ENCODE measurements around the gene MRPL53.

The MRPL53 gene

GRCh38 chr2:74507145-74507925 lies 34.9 kb upstream of the MRPL53 start, which contains the start of gene PCGF1 (continued):
- TF ChIP-seq FEZF1 (tag by site-specific recombination; IDR thresholded peaks at IDR 0.05), result no peak
- no peak for TF ChIP-seq ZNF404 (tag by site-specific recombination; IDR thresholded peaks at IDR 0.05)
- TF ChIP-seq ZNF239 (tag by site-specific recombination; IDR thresholded peaks at IDR 0.05), result no peak
- no peak for TF ChIP-seq ZNF560 (tag by site-specific recombination; IDR thresholded peaks at IDR 0.05; ENCODE audit: borderline replicate concordance)
- no peak for TF ChIP-seq KLF1 (tag by site-specific recombination; IDR thresholded peaks at IDR 0.05)
- no peak for TF ChIP-seq ZNF221 (tag by site-specific recombination; IDR thresholded peaks at IDR 0.05; ENCODE audit: borderline replicate concordance)
- no peak for TF ChIP-seq ZNF558 (tag by site-specific recombination; IDR thresholded peaks at IDR 0.05)
- peak; percentile 84 for TF ChIP-seq ZNF2 (tag by site-specific recombination; IDR thresholded peaks at IDR 0.05)
- peak; percentile 98 for TF ChIP-seq GLIS2 (tag by site-specific recombination; IDR thresholded peaks at IDR 0.05)
- TF ChIP-seq, protein P1, sequence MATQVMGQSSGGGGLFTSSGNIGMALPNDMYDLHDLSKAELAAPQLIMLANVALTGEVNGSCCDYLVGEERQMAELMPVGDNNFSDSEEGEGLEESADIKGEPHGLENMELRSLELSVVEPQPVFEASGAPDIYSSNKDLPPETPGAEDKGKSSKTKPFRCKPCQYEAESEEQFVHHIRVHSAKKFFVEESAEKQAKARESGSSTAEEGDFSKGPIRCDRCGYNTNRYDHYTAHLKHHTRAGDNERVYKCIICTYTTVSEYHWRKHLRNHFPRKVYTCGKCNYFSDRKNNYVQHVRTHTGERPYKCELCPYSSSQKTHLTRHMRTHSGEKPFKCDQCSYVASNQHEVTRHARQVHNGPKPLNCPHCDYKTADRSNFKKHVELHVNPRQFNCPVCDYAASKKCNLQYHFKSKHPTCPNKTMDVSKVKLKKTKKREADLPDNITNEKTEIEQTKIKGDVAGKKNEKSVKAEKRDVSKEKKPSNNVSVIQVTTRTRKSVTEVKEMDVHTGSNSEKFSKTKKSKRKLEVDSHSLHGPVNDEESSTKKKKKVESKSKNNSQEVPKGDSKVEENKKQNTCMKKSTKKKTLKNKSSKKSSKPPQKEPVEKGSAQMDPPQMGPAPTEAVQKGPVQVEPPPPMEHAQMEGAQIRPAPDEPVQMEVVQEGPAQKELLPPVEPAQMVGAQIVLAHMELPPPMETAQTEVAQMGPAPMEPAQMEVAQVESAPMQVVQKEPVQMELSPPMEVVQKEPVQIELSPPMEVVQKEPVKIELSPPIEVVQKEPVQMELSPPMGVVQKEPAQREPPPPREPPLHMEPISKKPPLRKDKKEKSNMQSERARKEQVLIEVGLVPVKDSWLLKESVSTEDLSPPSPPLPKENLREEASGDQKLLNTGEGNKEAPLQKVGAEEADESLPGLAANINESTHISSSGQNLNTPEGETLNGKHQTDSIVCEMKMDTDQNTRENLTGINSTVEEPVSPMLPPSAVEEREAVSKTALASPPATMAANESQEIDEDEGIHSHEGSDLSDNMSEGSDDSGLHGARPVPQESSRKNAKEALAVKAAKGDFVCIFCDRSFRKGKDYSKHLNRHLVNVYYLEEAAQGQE (tag by site-specific recombination; IDR thresholded peaks at IDR 0.05), result peak; percentile 45
- no peak for TF ChIP-seq ZNF48 (tag by site-specific recombination; IDR thresholded peaks at IDR 0.05)
- TF ChIP-seq SETDB1 (IDR thresholded peaks at IDR 0.05; ENCODE audit: insufficient read length, low read length), result no peak
- TF ChIP-seq, protein P2, sequence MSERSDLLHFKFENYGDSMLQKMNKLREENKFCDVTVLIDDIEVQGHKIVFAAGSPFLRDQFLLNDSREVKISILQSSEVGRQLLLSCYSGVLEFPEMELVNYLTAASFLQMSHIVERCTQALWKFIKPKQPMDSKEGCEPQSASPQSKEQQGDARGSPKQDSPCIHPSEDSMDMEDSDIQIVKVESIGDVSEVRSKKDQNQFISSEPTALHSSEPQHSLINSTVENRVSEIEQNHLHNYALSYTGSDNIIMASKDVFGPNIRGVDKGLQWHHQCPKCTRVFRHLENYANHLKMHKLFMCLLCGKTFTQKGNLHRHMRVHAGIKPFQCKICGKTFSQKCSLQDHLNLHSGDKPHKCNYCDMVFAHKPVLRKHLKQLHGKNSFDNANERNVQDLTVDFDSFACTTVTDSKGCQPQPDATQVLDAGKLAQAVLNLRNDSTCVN (tag by site-specific recombination; optimal IDR thresholded peaks at IDR 0.05), result peak; percentile 67
- TF ChIP-seq ZNF670 (tag by site-specific recombination; IDR thresholded peaks at IDR 0.05; ENCODE audit: low read depth), result no peak
- TF ChIP-seq ZNF548 (tag by site-specific recombination; IDR thresholded peaks at IDR 0.05), result no peak
- TF ChIP-seq, protein P3, sequence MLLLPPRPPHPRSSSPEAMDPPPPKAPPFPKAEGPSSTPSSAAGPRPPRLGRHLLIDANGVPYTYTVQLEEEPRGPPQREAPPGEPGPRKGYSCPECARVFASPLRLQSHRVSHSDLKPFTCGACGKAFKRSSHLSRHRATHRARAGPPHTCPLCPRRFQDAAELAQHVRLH (tag by site-specific recombination; IDR thresholded peaks at IDR 0.05), result no peak
- no peak for TF ChIP-seq ZBTB21 (tag by site-specific recombination; IDR thresholded peaks at IDR 0.05)
- no peak for TF ChIP-seq ZNF544 (tag by site-specific recombination; IDR thresholded peaks at IDR 0.05)
- TF ChIP-seq ZNF677 (tag by site-specific recombination; IDR thresholded peaks at IDR 0.05), result no peak
- no peak for TF ChIP-seq ZNF211 (tag by site-specific recombination; IDR thresholded peaks at IDR 0.05; ENCODE audit: low read depth)
- no peak for TF ChIP-seq ZNF518A (tag by site-specific recombination; conservative IDR thresholded peaks at IDR 0.05; ENCODE audit: low read depth)
- TF ChIP-seq, protein P4, sequence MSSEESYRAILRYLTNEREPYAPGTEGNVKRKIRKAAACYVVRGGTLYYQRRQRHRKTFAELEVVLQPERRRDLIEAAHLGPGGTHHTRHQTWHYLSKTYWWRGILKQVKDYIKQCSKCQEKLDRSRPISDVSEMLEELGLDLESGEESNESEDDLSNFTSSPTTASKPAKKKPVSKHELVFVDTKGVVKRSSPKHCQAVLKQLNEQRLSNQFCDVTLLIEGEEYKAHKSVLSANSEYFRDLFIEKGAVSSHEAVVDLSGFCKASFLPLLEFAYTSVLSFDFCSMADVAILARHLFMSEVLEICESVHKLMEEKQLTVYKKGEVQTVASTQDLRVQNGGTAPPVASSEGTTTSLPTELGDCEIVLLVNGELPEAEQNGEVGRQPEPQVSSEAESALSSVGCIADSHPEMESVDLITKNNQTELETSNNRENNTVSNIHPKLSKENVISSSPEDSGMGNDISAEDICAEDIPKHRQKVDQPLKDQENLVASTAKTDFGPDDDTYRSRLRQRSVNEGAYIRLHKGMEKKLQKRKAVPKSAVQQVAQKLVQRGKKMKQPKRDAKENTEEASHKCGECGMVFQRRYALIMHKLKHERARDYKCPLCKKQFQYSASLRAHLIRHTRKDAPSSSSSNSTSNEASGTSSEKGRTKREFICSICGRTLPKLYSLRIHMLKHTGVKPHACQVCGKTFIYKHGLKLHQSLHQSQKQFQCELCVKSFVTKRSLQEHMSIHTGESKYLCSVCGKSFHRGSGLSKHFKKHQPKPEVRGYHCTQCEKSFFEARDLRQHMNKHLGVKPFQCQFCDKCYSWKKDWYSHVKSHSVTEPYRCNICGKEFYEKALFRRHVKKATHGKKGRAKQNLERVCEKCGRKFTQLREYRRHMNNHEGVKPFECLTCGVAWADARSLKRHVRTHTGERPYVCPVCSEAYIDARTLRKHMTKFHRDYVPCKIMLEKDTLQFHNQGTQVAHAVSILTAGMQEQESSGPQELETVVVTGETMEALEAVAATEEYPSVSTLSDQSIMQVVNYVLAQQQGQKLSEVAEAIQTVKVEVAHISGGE (tag by site-specific recombination; conservative IDR thresholded peaks at IDR 0.05; ENCODE audit: low read depth), result no peak
- TF ChIP-seq TRIM28 (IDR thresholded peaks at IDR 0.05; ENCODE audit: borderline replicate concordance, low read length), result 0 out of 2 replicates have a peak, but pooled peaks have one; percentile 43
- TF ChIP-seq ZNF16 (tag by site-specific recombination; IDR thresholded peaks at IDR 0.05; ENCODE audit: low read depth), result no peak
- no peak for TF ChIP-seq ZNF223 (tag by site-specific recombination; IDR thresholded peaks at IDR 0.05)

Measured in HEK293 (cell line).